Right lobe of liver (tissue), 6 donors: ENCODE measurements around the gene SNX3. TPM values are rescaled to one million over a fixed set of nuclear protein-coding genes. Genes with fewer than 3 reads are reported as not detected.
A peak's percentile ranks its signal among the peaks of the same experiment; 100 is the strongest.

Experiments used
- ATAC-seq, 4 donors: fragments of 200-7000 bp; cut with Tn5 transposase; one replicate each; pipeline ENCODE4 v1.9.1; 2020; ENCODE audit warnings: mild to moderate bottlenecking in 4 of 4, moderate library complexity in 4 of 4
- DNase-seq, 3 donors: peaks; one replicate each; pipeline ENCODE4 v3.0.0-alpha.2; 2020
- H3K27ac ChIP-seq, 3 donors: fragments of 200-600 bp; one replicate each; pipeline ENCODE4 v1.8.0; 2022
- H3K27me3 ChIP-seq, 2 donors: fragments of 200-600 bp; one replicate each; pipeline ENCODE4 v1.8.0; 2022
- H3K36me3 ChIP-seq, 4 donors: fragments of 200-600 bp; sonication (generic) in 1 of 4; one replicate each; pipeline versions ENCODE4 v1.5.1 to v1.8.0; 2017 to 2022; ENCODE audit warnings: control low read depth in 1 of 4
- H3K4me1 ChIP-seq, 4 donors: fragments of 200-600 bp; sonication (generic) in 1 of 4; one replicate each; pipeline versions ENCODE4 v1.5.1 to v1.8.0; 2017 to 2022; ENCODE audit warnings: control low read depth in 1 of 4
- H3K4me3 ChIP-seq, 3 donors: fragments of 200-600 bp; one replicate each; pipeline ENCODE4 v1.8.0; 2022
- H3K9me3 ChIP-seq, 4 donors: fragments of 200-600 bp; sonication (generic) in 1 of 4; one replicate each; pipeline versions ENCODE4 v1.5.1 to v1.8.0; 2017 to 2022; ENCODE audit warnings: control low read depth in 1 of 4
- POLR2A ChIP-seq: fragments of 450-650 bp; IDR thresholded peaks from one replicate; pipeline ENCODE4 v1.6.1; 2017; ENCODE audit warnings: antibody characterized with exemption, mild to moderate bottlenecking
- WGBS: methylation state at CpG from one replicate; pipeline ENCODE4 v1.1.6; 2018; ENCODE audit warnings: low coverage, low lambda C conversion rate; ENCODE audit not compliant: insufficient coverage; ENCODE audit errors: missing lambda C conversion rate; 5-methylcytosine and 5-hydroxymethylcytosine counted together
- intact Hi-C, 2 donors: fragments of 100-400 bp; cut with DNase I; formaldehyde crosslinking; loops; one replicate each; pipeline versions ENCODE4 v1.11.2 to v1.14.1; 2022
- total RNA-seq, 6 experiments: library from RNA; depleted of rRNA in 2 of 6; stranded (reverse); fragments of >200 nt in 2 of 6; fragmentation: NEBNext Ultra II Directional in 3 of 6; extraction: Animal tissue kit (Norgen Biotek cat#: 25700) in 3 of 6; gene quantifications; one replicate each; pipeline versions ENCODE4 v1.1.0 to v1.2.4, GENCODE V29; 2016 to 2023
- TF ChIP-seq, protein P1 (sequence below), 4 donors: fragments of 200-600 bp in 3 of 4; fragments of 450-650 bp in 1 of 4; IDR thresholded peaks; one replicate each; pipeline versions ENCODE4 v1.5.1 to v1.8.0; 2016 to 2022; ENCODE audit warnings: antibody characterized with exemption in 4 of 4, mild to moderate bottlenecking in 2 of 4
- donor health status: DM: no; HTN: yes; CAD: no.
- donor health status: DM: no; HTN: no; CAD: no.
- donor health status: DM: no; HTN: no; CAD: no.
- donor health status: DM: no; HTN: yes; CAD: no.
- donor health status: DM: no; HTN: yes; CAD: no.

Gene SNX3
- total RNA-seq, 6 experiments from 2014 or later = 76.8 to 191 (median 111) TPM

GRCh38 chr6:108193131-108193530 lies 67.7 kb downstream of the SNX3 start:
- peaks cover 0 to 4% (median 0%) of the 10 kb centered on the region in 4 donors for H3K4me1 ChIP-seq
- no peaks in the 10 kb centered on the region for H3K27me3 ChIP-seq
- TF ChIP-seq POLR2A = no peak
- TF ChIP-seq, protein P1, sequence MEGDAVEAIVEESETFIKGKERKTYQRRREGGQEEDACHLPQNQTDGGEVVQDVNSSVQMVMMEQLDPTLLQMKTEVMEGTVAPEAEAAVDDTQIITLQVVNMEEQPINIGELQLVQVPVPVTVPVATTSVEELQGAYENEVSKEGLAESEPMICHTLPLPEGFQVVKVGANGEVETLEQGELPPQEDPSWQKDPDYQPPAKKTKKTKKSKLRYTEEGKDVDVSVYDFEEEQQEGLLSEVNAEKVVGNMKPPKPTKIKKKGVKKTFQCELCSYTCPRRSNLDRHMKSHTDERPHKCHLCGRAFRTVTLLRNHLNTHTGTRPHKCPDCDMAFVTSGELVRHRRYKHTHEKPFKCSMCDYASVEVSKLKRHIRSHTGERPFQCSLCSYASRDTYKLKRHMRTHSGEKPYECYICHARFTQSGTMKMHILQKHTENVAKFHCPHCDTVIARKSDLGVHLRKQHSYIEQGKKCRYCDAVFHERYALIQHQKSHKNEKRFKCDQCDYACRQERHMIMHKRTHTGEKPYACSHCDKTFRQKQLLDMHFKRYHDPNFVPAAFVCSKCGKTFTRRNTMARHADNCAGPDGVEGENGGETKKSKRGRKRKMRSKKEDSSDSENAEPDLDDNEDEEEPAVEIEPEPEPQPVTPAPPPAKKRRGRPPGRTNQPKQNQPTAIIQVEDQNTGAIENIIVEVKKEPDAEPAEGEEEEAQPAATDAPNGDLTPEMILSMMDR (IDR thresholded peaks at IDR 0.05) = no peak
- WGBS = 6% methylated on average over 1 of the region's 1 CpG
- H3K36me3 ChIP-seq = no peaks in the 10 kb centered on the region
- no peak overlapping the region for H3K4me3 ChIP-seq
- DNase-seq = peak in 2 of 3 donors; percentile 51 to 60
- intact Hi-C loops = no loop called here
- no peak overlapping the region for H3K27ac ChIP-seq
- peak; percentile 82 to 96 (median 94) for ATAC-seq
- no peaks in the 10 kb centered on the region for H3K9me3 ChIP-seq

- Histone ChIP-seq H3K9me3 (no peaks in the 10 kb centered on the region), H3K4me3 (no peak overlapping the region), H3K4me1 (no peaks in the 10 kb centered on the region), H3K27me3 (no peaks in the 10 kb centered on the region), H3K36me3 (no peaks in the 10 kb centered on the region), H3K27ac (no peak overlapping the region)
- WGBS = 87% methylated on average over 5 of the region's 9 CpGs
- intact Hi-C loops = no loop called here
- DNase-seq (no peak), ATAC-seq (no peak)
- no peak for TF ChIP-seq POLR2A
- TF ChIP-seq, protein P1 (IDR thresholded peaks at IDR 0.05) = no peak
Measured at GRCh38 chr6:108187519-108187918, 73.3 kb downstream of the SNX3 start.

DNA sequence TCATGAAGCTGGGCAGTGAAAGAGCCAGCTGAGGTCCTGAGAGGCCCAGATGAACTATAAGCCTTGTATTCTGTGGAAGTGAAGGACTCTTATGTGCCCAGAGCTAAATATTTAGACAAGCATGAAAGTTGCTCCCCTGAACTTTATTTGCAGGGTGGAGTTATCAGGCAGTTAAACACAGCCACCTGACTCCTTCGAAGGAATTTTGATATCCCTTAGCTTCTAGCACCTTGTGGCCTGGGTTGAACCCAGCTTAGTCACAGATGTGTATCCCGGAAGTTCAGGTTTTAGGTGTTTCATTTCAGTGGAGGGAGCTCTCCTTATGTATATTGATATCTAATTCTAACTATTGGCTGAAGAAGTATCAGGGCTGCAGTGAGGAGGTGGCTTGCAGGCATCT lies 74.6 kb downstream of the SNX3 start:
- Histone ChIP-seq H3K4me3 (no peak overlapping the region), H3K9me3 (no peaks in the 10 kb centered on the region), H3K4me1 (no peaks in the 10 kb centered on the region), H3K27ac (no peak overlapping the region), H3K27me3 (no peaks in the 10 kb centered on the region), H3K36me3 (no peaks in the 10 kb centered on the region)
- 68% methylated on average over 2 of the region's 2 CpGs for WGBS
- DNase-seq (peak in 1 of 3 donors; percentile 2), ATAC-seq (no peak)
- TF ChIP-seq, protein P1 (IDR thresholded peaks at IDR 0.05) = no peak
- no peak for TF ChIP-seq POLR2A
- intact Hi-C loops = no loop called here

DNA sequence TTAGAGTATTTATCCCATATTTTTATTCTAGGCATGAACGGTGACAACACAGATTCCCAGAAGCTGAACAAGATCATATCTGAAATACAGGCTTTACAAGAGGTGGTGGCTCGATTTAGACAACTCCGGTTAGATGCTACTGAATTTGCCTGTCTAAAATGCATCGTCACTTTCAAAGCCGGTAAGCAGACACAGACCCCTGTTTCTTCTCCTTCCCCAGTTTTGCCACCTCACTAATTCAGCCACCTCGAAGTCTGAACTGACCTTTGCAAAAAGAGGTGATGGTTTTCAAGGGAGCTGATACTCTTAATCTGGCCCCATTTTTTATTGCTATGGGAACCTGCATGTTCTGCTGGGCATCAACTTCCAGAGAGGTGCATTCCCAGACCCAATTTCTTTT lies 80.1 kb downstream of the SNX3 start:
- Histone ChIP-seq H3K9me3 (no peaks in the 10 kb centered on the region), H3K27me3 (peaks cover 0 to 4% of the 10 kb centered on the region in 2 donors), H3K4me1 (peaks cover 0 to 5% (median 0%) of the 10 kb centered on the region in 4 donors), H3K36me3 (no peaks in the 10 kb centered on the region), H3K27ac (no peak overlapping the region), H3K4me3 (no peak overlapping the region)
- no peak for TF ChIP-seq POLR2A
- TF ChIP-seq, protein P1 (IDR thresholded peaks at IDR 0.05) = no peak
- DNase-seq (no peak), ATAC-seq (no peak)
- WGBS = 51% methylated on average over 6 of the region's 6 CpGs
- intact Hi-C loops = no loop called here

DNA sequence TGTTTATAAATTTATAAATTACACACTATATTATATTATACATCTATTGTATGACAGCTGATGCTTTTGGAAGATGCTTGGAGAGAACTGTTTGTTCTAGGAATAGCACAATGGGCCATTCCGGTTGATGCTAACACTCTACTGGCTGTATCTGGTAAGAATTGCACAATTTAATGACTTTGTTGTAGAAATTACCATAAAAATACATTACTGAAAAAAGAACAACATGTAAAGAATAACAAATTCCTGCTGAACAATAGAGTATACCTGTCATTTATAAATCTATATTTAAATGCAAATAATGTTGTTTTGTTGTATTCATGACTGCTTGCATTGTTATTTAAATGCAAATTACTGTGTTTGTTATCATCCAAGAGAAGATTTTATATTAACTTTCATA lies 80.6 kb downstream of the SNX3 start:
- TF ChIP-seq, protein P1 (IDR thresholded peaks at IDR 0.05) = no peak
- no peak for TF ChIP-seq POLR2A
- WGBS = 39% methylated on average over 1 of the region's 1 CpG
- ATAC-seq = no peak
- DNase-seq = no peak
- Histone ChIP-seq H3K9me3 (no peaks in the 10 kb centered on the region), H3K27ac (no peak overlapping the region), H3K4me1 (peaks cover 0 to 10% (median 0%) of the 10 kb centered on the region in 4 donors), H3K36me3 (no peaks in the 10 kb centered on the region), H3K27me3 (peaks cover 0 to 7% of the 10 kb centered on the region in 2 donors), H3K4me3 (no peak overlapping the region)
- intact Hi-C loops = no loop called here
